AG09309 (cell line): ENCODE measurements around the gene TBC1D30.
"Not testable (repeated sequence)": the region's sequence is repeated elsewhere in the genome, so short reads cannot be mapped to it uniquely, and the experiment has no call there.

Experiments
- DNase-seq: peaks from one replicate; pipeline ENCODE4 v3.0.0-alpha.2; 2010; ENCODE audit warnings: low read depth
- H3K4me3 ChIP-seq: 2 replicates; pipeline ENCODE4 v1.5.1; 2011; ENCODE audit warnings: mild to moderate bottlenecking, low read depth, low read length, moderate library complexity; ENCODE audit not compliant: control insufficient read depth
- TF ChIP-seq, protein P1 (sequence below): IDR thresholded peaks from 2 replicates; pipeline ENCODE4 v1.5.1; 2011; ENCODE audit warnings: mild to moderate bottlenecking, low read depth, low read length, inconsistent platforms; ENCODE audit not compliant: insufficient read depth, control insufficient read depth; ENCODE audit errors: missing control alignments

Gene TBC1D30

DNA sequence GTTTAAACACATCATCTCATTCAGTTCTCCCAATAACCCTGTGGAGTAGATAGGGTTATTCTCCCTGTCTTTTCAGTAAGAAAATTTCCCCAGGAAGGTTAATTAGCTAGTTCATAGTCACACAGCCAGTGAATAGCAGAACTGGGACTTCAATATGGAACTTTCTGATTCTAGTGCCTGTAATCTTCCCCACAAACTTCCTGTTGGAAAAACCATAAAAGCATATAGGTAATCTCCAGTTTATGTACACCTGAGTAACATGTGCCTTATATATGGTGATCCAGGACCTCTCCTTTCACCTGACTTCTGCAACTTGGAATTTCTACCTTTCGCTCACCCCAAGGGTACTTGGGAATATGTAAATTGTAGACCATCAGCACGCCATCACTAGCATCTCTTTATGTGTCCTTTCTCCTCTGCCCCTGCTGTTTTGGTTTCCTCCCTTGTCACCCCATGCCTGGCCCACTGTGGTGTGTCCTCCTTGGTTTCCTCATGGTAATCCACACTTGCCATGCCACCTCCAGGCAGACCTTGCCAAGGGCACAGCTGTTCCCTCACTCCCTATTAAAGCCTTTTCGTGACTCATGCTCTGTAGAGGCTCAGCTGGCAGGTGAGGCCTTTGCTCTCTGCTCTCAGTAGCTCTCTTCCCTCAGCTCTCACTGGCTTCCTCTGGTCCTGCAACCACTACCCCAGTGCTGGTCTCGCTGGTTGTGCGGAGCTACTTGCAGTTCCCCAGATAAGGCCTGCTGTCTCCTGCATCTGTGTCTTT, 16.7 kb downstream of the TBC1D30 start:
- no peak for DNase-seq
- TF ChIP-seq, protein P1, sequence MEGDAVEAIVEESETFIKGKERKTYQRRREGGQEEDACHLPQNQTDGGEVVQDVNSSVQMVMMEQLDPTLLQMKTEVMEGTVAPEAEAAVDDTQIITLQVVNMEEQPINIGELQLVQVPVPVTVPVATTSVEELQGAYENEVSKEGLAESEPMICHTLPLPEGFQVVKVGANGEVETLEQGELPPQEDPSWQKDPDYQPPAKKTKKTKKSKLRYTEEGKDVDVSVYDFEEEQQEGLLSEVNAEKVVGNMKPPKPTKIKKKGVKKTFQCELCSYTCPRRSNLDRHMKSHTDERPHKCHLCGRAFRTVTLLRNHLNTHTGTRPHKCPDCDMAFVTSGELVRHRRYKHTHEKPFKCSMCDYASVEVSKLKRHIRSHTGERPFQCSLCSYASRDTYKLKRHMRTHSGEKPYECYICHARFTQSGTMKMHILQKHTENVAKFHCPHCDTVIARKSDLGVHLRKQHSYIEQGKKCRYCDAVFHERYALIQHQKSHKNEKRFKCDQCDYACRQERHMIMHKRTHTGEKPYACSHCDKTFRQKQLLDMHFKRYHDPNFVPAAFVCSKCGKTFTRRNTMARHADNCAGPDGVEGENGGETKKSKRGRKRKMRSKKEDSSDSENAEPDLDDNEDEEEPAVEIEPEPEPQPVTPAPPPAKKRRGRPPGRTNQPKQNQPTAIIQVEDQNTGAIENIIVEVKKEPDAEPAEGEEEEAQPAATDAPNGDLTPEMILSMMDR, result no peak
- no peak overlapping the region for H3K4me3 ChIP-seq

DNA sequence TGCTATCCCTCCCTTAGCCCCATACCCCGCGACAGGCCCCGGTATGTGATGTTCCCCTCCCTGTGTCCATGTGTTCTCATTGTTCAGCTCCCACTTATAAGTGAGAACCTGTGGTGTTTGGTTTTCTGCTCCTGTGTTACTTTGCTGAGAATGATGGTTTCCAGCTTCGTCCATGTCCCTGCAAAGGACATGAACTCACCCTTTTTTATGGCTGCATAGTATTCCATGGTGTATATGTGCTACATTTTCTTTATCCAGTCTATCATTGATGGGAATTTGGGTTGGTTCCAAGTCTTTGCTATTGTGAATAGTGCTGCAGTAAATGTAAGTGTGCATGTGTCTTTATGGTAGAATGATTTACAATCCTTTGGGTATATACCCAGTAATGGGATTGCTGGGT, 24.0 kb downstream of the TBC1D30 start:
- DNase-seq, H3K4me3 ChIP-seq: not testable (repeated sequence)

DNA sequence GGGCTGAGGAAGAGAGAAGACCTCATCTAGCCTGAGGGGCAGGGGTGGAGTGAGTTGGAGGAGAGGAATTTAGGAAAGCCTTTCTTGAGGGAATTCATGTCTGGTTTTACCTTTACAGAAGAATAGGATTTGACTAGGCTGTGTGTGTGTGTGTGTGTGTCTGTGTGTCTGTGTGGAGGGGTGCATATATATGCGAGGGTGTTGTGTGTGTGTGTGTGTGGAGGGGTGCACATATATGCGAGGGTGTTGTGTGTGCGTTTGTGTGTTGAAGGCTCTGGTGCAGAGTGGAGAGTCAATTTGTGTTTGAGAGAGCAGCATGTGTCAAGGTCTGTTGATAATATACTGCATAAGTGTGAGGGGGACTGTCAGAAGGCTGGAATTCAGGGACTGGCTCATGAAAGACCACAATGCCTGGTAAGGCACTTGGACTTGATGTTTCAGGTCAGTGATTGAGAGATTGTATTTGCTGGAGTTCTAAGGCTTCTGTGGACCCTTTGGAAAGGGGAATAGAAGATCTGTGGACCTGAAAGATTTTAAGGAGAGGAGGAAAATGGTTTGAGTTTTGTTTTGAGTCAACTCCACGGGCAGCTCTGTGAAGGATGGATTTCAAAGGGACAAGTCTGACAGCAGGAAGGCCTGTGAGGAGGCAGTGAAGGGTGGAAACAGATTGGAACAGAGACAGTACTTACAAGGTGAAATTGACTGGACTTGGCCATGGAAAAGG, 34.6 kb downstream of the TBC1D30 start:
- no peak for DNase-seq
- H3K4me3 ChIP-seq, result no peak overlapping the region
- TF ChIP-seq, protein P1, result no peak

GRCh38 chr12:64860446-64860998, 36.1 kb downstream of the TBC1D30 start:
- DNase-seq, result no peak
- TF ChIP-seq, protein P1, result no peak
- no peak overlapping the region for H3K4me3 ChIP-seq

- no peak overlapping the region for H3K4me3 ChIP-seq
- TF ChIP-seq, protein P1, result no peak
- no peak for DNase-seq
Measured at GRCh38 chr12:64864319-64864718, 39.9 kb downstream of the TBC1D30 start.

GRCh38 chr12:64875186-64875585, 50.7 kb downstream of the TBC1D30 start:
- no peak overlapping the region for H3K4me3 ChIP-seq
- TF ChIP-seq, protein P1, result no peak
- no peak for DNase-seq
